Stimulated activated memory B cell treated with anti-CD40 and anti-IgM and Interleukin-4, amounts not matched to agents 10 μg/mL and 1 μg/mL and 100 μg/mL, for 72 hours (primary cell): ENCODE results near the gene DNM1.

Experiments used
- ATAC-seq: fragments of 150-1000 bp; cut with Tn5 transposase; 2 replicates; pipeline ENCODE4 v1.10.0; 2021
- H3K27ac Mint-ChIP-seq: one replicate; pipeline ENCODE4 v1.8.0; 2022; ENCODE audit warnings: mild to moderate bottlenecking, mixed read lengths
- H3K27me3 Mint-ChIP-seq: one replicate; pipeline ENCODE4 v1.8.0; 2022; ENCODE audit warnings: mixed read lengths
- H3K36me3 Mint-ChIP-seq: one replicate; pipeline ENCODE4 v1.8.0; 2022; ENCODE audit warnings: mixed read lengths
- H3K4me1 Mint-ChIP-seq: one replicate; pipeline ENCODE4 v1.8.0; 2022; ENCODE audit warnings: mixed read lengths
- H3K4me3 Mint-ChIP-seq: one replicate; pipeline ENCODE4 v1.8.0; 2022; ENCODE audit warnings: mild to moderate bottlenecking, moderate library complexity, mixed read lengths
- H3K9me3 Mint-ChIP-seq: one replicate; pipeline ENCODE4 v1.8.0; 2022; ENCODE audit warnings: mixed read lengths

The DNM1 gene

GRCh38 chr9:128208946-128209669 lies 5.9 kb downstream of the DNM1 start:
- H3K9me3 Mint-ChIP-seq = no peaks in the 10 kb centered on the region
- H3K27ac Mint-ChIP-seq = no peak overlapping the region
- peaks cover 5% of the 10 kb centered on the region for H3K4me1 Mint-ChIP-seq

GRCh38 chr9:128211186-128211980 lies 8.2 kb downstream of the DNM1 start:
- no peaks in the 10 kb centered on the region for H3K9me3 Mint-ChIP-seq
- no peaks in the 10 kb centered on the region for H3K36me3 Mint-ChIP-seq
- H3K4me1 Mint-ChIP-seq = no peaks in the 10 kb centered on the region
- H3K27ac Mint-ChIP-seq = no peak overlapping the region
- no peak overlapping the region for H3K4me3 Mint-ChIP-seq
- ATAC-seq = no peak
- H3K27me3 Mint-ChIP-seq = peaks cover 59% of the 10 kb centered on the region

More at GRCh38 chr9:128208946-128209669, 5.9 kb downstream of the DNM1 start:
- Mint-ChIP-seq H3K4me3 (no peak overlapping the region), H3K27me3 (peaks cover 79% of the 10 kb centered on the region), H3K36me3 (no peaks in the 10 kb centered on the region)
- ATAC-seq = peak; percentile 15

- H3K27ac Mint-ChIP-seq = no peak overlapping the region
- no peaks in the 10 kb centered on the region for H3K36me3 Mint-ChIP-seq
- H3K4me1 Mint-ChIP-seq = no peaks in the 10 kb centered on the region
- H3K27me3 Mint-ChIP-seq = peaks cover 59% of the 10 kb centered on the region
- no peaks in the 10 kb centered on the region for H3K9me3 Mint-ChIP-seq
- no peak for ATAC-seq
- no peak overlapping the region for H3K4me3 Mint-ChIP-seq
These were observed 8.8 kb downstream of the DNM1 start for GRCh38 chr9:128211981-128212281.

- ATAC-seq = no peak
- Mint-ChIP-seq H3K9me3 (no peaks in the 10 kb centered on the region), H3K27me3 (peaks cover 45% of the 10 kb centered on the region), H3K4me1 (peaks cover 11% of the 10 kb centered on the region), H3K27ac (no peak overlapping the region), H3K36me3 (no peaks in the 10 kb centered on the region), H3K4me3 (no peak overlapping the region)
These were observed 10.7 kb downstream of the DNM1 start for GRCh38 chr9:128213746-128214497.

GRCh38 chr9:128214571-128215490 lies 11.7 kb downstream of the DNM1 start:
- H3K27ac Mint-ChIP-seq = no peak overlapping the region
- no peak overlapping the region for H3K4me3 Mint-ChIP-seq
- H3K27me3 Mint-ChIP-seq = peaks cover 44% of the 10 kb centered on the region
- no peak for ATAC-seq
- H3K36me3 Mint-ChIP-seq = no peaks in the 10 kb centered on the region
- H3K9me3 Mint-ChIP-seq = no peaks in the 10 kb centered on the region
- H3K4me1 Mint-ChIP-seq = peaks cover 13% of the 10 kb centered on the region

- Mint-ChIP-seq H3K4me1 (peaks cover 13% of the 10 kb centered on the region), H3K36me3 (no peaks in the 10 kb centered on the region), H3K4me3 (no peak overlapping the region), H3K27me3 (peaks cover 44% of the 10 kb centered on the region), H3K9me3 (no peaks in the 10 kb centered on the region), H3K27ac (no peak overlapping the region)
- no peak for ATAC-seq
These were observed 12.6 kb downstream of the DNM1 start for GRCh38 chr9:128215491-128216409.

GRCh38 chr9:128216781-128217553 lies 13.8 kb downstream of the DNM1 start:
- Mint-ChIP-seq H3K27me3 (peaks cover 31% of the 10 kb centered on the region), H3K27ac (no peak overlapping the region), H3K36me3 (no peaks in the 10 kb centered on the region), H3K4me1 (peaks cover 13% of the 10 kb centered on the region), H3K4me3 (no peak overlapping the region), H3K9me3 (no peaks in the 10 kb centered on the region)
- no peak for ATAC-seq

GRCh38 chr9:128218172-128218517 lies 15.0 kb downstream of the DNM1 start:
- Mint-ChIP-seq H3K27ac (peak overlapping the region; percentile 67), H3K27me3 (peaks cover 21% of the 10 kb centered on the region), H3K4me3 (peak overlapping the region; percentile 71), H3K9me3 (no peaks in the 10 kb centered on the region), H3K4me1 (peaks cover 13% of the 10 kb centered on the region), H3K36me3 (no peaks in the 10 kb centered on the region)
- ATAC-seq = no peak

GRCh38 chr9:128218518-128219389 lies 15.6 kb downstream of the DNM1 start:
- Mint-ChIP-seq H3K27ac (peak overlapping the region; percentile 67), H3K4me3 (peak overlapping the region; percentile 71), H3K4me1 (peaks cover 13% of the 10 kb centered on the region), H3K36me3 (no peaks in the 10 kb centered on the region), H3K9me3 (no peaks in the 10 kb centered on the region), H3K27me3 (peaks cover 14% of the 10 kb centered on the region)
- ATAC-seq = peak; percentile 96

- H3K4me3 Mint-ChIP-seq = no peak overlapping the region
- H3K27me3 Mint-ChIP-seq = peaks cover 12% of the 10 kb centered on the region
- H3K27ac Mint-ChIP-seq = no peak overlapping the region
These were observed 16.7 kb downstream of the DNM1 start for GRCh38 chr9:128219831-128220230.

GRCh38 chr9:128222026-128222425 lies 18.8 kb downstream of the DNM1 start:
- peaks cover 13% of the 10 kb centered on the region for H3K4me1 Mint-ChIP-seq
- H3K9me3 Mint-ChIP-seq = no peaks in the 10 kb centered on the region
- no peak overlapping the region for H3K27ac Mint-ChIP-seq
- H3K27me3 Mint-ChIP-seq = peaks cover 14% of the 10 kb centered on the region
- no peak overlapping the region for H3K4me3 Mint-ChIP-seq
- no peak for ATAC-seq
- H3K36me3 Mint-ChIP-seq = no peaks in the 10 kb centered on the region

More at GRCh38 chr9:128219831-128220230, 16.7 kb downstream of the DNM1 start:
- no peak for ATAC-seq
- Mint-ChIP-seq H3K9me3 (no peaks in the 10 kb centered on the region), H3K4me1 (peaks cover 13% of the 10 kb centered on the region), H3K36me3 (no peaks in the 10 kb centered on the region)

- peaks cover 11% of the 10 kb centered on the region for H3K4me1 Mint-ChIP-seq
- no peaks in the 10 kb centered on the region for H3K9me3 Mint-ChIP-seq
- H3K4me3 Mint-ChIP-seq = no peak overlapping the region
- H3K27me3 Mint-ChIP-seq = peaks cover 12% of the 10 kb centered on the region
- no peak for ATAC-seq
- no peak overlapping the region for H3K27ac Mint-ChIP-seq
- H3K36me3 Mint-ChIP-seq = no peaks in the 10 kb centered on the region
These were observed 19.9 kb downstream of the DNM1 start for GRCh38 chr9:128222880-128223670.
